OCI-LY3 (cell line): ENCODE data around the gene RPL36.

Experiments used
- H2AFZ ChIP-seq: fragments of 200-600, 300-600 bp; shearing (Covaris generic); 2 replicates; pipeline ENCODE4 v1.6.0; 2014; ENCODE audit warnings: antibody characterized with exemption, low read depth, low read length
- H3K27ac ChIP-seq: fragments of 200-600, 300-600 bp; sonication (generic); 2 replicates; pipeline ENCODE4 v1.5.1; 2014; ENCODE audit warnings: mild to moderate bottlenecking, low read length, moderate library complexity, mixed read lengths
- H3K27me3 ChIP-seq: fragments of 200-600, 300-600 bp; sonication (generic); 2 replicates; pipeline ENCODE4 v1.6.1; 2014; ENCODE audit warnings: low read depth, low read length, mixed read lengths
- H3K36me3 ChIP-seq: fragments of 200-600, 300-600 bp; sonication (generic); replicated peaks from 2 replicates; pipeline ENCODE3; 2014; ENCODE audit warnings: low read depth, low read length, mixed read lengths
- H3K4me1 ChIP-seq: fragments of 300-600, 200-600 bp; sonication (generic); 2 replicates; pipeline ENCODE4 v1.6.1; 2014; ENCODE audit warnings: low read length, mixed read lengths
- H3K4me2 ChIP-seq: fragments of 200-600, 300-600 bp; sonication (generic); 2 replicates; pipeline ENCODE4 v1.6.1; 2014; ENCODE audit warnings: low read length, mixed read lengths
- H3K4me3 ChIP-seq: fragments of 300-600, 200-600 bp; sonication (generic); 2 replicates; pipeline ENCODE4 v1.5.1; 2014; ENCODE audit warnings: antibody characterized with exemption, mild to moderate bottlenecking, low read length, moderate library complexity
- H3K79me2 ChIP-seq: fragments of 300-600, 200-600 bp; shearing (Covaris generic); 2 replicates; pipeline ENCODE4 v1.6.1; 2014; ENCODE audit warnings: mild to moderate bottlenecking, low read length, mixed read lengths
- H3K9ac ChIP-seq: fragments of 300-600, 200-600 bp; shearing (Covaris generic); 2 replicates; pipeline ENCODE4 v1.6.0; 2014; ENCODE audit warnings: mild to moderate bottlenecking, low read length, moderate library complexity
- H3K9me3 ChIP-seq: fragments of 200-600, 300-600 bp; shearing (Covaris generic); 2 replicates; pipeline ENCODE4 v1.6.1; 2014; ENCODE audit warnings: low read length, mixed read lengths; ENCODE audit not compliant: insufficient read depth
- H4K20me1 ChIP-seq: fragments of 200-600, 300-600 bp; sonication (generic); 2 replicates; pipeline ENCODE4 v1.6.1; 2016; ENCODE audit warnings: low read length, mixed read lengths; ENCODE audit not compliant: insufficient read depth
- CTCF ChIP-seq: fragments of 200-600, 300-600 bp; sonication (generic); IDR thresholded peaks from 2 replicates; pipeline ENCODE4 v1.5.1; 2014; ENCODE audit warnings: antibody characterized with exemption, low read length, low read depth
- EZH2phosphoT487 ChIP-seq: fragments of 200-600 bp; shearing (Covaris generic); IDR thresholded peaks from 2 replicates; pipeline ENCODE4 v1.6.1; 2018; ENCODE audit warnings: antibody characterized with exemption, mixed run types, low read depth

RPL36 gene

GRCh38 chr19:5693195-5694166 lies 3.4 kb downstream of the RPL36 start:
- Histone ChIP-seq H3K79me2 (peaks cover 73% of the 10 kb centered on the region), H3K9me3 (no peaks in the 10 kb centered on the region), H3K4me3 (peak overlapping the region; percentile 91; the same call in 1 of the 2 replicates), H3K27ac (no peak overlapping the region; the same call in 1 of the 2 replicates), H2AFZ (no peak overlapping the region), H3K27me3 (no peaks in the 10 kb centered on the region), H4K20me1 (peaks cover 74% of the 10 kb centered on the region), H3K9ac (no peak overlapping the region), H3K36me3 (peaks cover 71% of the 10 kb centered on the region), H3K4me2 (peak overlapping the region; percentile 87), H3K4me1 (peaks cover 17% of the 10 kb centered on the region)
- no peak for TF ChIP-seq EZH2phosphoT487
- no peak for TF ChIP-seq CTCF

- Histone ChIP-seq H3K4me3 (no peak overlapping the region), H3K27ac (no peak overlapping the region), H3K36me3 (peaks cover 80% of the 10 kb centered on the region), H3K9ac (no peak overlapping the region), H3K27me3 (no peaks in the 10 kb centered on the region), H4K20me1 (peaks cover 76% of the 10 kb centered on the region), H2AFZ (no peak overlapping the region), H3K4me2 (no peak overlapping the region), H3K79me2 (peaks cover 73% of the 10 kb centered on the region), H3K9me3 (no peaks in the 10 kb centered on the region), H3K4me1 (peaks cover 17% of the 10 kb centered on the region)
- TF ChIP-seq EZH2phosphoT487 (no peak), CTCF (no peak)
Measured at GRCh38 chr19:5694167-5694955, 4.3 kb downstream of the RPL36 start.

GRCh38 chr19:5694956-5695648 lies 5.0 kb downstream of the RPL36 start:
- H3K79me2 ChIP-seq: peaks cover 72% of the 10 kb centered on the region
- H4K20me1 ChIP-seq: peaks cover 76% of the 10 kb centered on the region

More at GRCh38 chr19:5694956-5695648, 5.0 kb downstream of the RPL36 start:
- no peak overlapping the region for H2AFZ ChIP-seq
- H3K27ac ChIP-seq: no peak overlapping the region
- no peak overlapping the region for H3K4me3 ChIP-seq
- no peak overlapping the region for H3K4me2 ChIP-seq
- TF ChIP-seq EZH2phosphoT487 (no peak), CTCF (no peak)
- no peaks in the 10 kb centered on the region for H3K9me3 ChIP-seq
- no peaks in the 10 kb centered on the region for H3K27me3 ChIP-seq
- peaks cover 80% of the 10 kb centered on the region for H3K36me3 ChIP-seq
- H3K4me1 ChIP-seq: peaks cover 15% of the 10 kb centered on the region
- no peak overlapping the region for H3K9ac ChIP-seq
